LNCAP (cell line): Measurements from ENCODE around the gene RAB40C.

Experiments used
- CTCF ChIP-seq: fragments of 450-650 bp; IDR thresholded peaks from 2 replicates; pipeline ENCODE4 v1.5.1; 2017; ENCODE audit warnings: mild to moderate bottlenecking

Gene RAB40C

DNA sequence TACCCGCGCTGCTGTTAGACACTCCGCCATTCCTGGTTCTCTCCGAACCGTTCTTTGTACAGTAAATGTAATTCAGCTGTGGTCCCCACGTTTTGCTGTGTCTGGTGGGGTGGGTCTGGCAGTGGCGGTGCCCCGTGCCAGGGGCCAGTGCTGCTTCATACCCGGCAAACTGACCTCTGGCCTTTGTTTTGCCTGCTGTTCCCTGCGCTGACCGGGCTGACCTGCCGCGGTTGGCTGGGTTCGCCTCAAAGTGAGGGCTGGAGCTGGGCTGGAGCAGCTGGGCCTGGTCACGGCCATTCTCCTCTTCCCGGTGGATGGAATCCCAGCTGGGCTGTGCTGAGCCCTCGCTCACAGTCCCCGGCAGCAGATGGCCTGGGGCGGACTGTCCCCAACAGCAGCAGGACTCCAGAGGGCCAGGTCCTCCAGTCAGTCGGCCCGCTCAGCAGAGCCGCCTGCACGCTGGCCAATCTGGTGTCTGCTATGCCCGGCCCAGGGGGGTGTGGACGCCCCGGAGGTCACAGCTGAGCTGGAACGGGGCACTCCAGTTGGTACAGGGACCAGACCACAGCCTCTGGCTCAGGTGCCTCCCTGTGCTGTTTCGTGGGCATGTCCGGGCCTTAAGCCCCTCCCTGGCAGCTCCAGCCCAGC lies 39.4 kb downstream of the RAB40C start:
- no peak for TF ChIP-seq CTCF

- TF ChIP-seq CTCF, result no peak
Measured at GRCh38 chr16:629833-630248, 40.0 kb downstream of the RAB40C start.

GRCh38 chr16:630249-630814 lies 40.5 kb downstream of the RAB40C start:
- TF ChIP-seq CTCF, result no peak

DNA sequence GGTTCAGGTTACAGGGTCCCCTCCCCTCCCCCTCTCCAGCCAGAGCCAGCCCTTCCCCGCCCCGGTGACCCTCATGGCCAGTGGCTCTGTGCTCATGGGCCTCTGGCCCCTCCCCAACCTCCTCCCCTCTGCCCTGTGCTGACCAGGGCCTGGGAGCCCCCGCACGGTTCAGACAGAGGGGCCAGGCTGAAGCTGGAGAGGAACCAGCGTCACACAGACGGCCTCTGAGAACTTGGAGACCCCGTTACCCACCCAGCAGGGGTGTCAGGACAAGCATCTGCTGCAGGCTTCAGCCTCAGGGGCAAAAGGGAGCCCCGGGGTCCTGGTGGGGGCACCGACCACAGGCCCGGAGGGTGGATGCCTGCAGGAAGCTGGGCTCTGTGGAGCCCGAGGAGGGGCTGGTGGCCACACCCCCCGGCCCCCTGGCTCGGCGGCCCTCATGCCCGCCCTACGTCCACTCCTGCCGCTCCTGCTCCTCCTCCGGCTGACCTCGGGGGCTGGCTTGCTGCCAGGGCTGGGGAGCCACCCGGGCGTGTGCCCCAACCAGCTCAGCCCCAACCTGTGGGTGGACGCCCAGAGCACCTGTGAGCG lies 41.0 kb downstream of the RAB40C start, which contains the start of gene WFIKKN1:
Gene WFIKKN1 (plus strand): TSS at position 171 of the 591 bp plus-strand sequence. CDS start 269 bp downstream, at position 440.
- no peak for TF ChIP-seq CTCF

DNA sequence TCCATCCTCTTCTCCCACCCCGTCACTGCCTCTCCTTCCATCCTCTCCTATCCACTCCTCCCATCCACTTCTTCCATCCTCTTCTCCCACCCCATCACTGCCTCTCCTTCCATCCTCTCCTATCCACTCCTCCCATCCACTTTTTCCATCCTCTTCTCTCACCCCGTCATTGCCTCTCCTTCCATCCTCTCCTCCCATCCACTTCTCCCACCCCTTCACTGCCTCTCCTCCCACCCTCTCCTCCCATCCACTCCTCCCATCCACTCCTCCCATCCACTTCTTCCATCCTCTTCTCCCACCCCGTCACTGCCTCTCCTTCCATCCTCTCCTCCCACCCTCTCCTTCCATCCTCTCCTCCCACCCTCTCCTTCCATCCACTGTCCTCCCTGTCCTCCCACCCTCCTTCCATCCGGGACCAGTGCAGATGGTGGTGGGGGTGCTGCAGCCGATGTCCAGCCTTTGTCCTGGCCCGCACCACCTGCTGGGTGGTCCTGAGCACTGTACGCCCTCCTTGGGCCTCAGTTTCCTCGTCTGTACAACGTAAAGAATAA lies 42.0 kb downstream of the RAB40C start:
- TF ChIP-seq CTCF, result no peak

DNA sequence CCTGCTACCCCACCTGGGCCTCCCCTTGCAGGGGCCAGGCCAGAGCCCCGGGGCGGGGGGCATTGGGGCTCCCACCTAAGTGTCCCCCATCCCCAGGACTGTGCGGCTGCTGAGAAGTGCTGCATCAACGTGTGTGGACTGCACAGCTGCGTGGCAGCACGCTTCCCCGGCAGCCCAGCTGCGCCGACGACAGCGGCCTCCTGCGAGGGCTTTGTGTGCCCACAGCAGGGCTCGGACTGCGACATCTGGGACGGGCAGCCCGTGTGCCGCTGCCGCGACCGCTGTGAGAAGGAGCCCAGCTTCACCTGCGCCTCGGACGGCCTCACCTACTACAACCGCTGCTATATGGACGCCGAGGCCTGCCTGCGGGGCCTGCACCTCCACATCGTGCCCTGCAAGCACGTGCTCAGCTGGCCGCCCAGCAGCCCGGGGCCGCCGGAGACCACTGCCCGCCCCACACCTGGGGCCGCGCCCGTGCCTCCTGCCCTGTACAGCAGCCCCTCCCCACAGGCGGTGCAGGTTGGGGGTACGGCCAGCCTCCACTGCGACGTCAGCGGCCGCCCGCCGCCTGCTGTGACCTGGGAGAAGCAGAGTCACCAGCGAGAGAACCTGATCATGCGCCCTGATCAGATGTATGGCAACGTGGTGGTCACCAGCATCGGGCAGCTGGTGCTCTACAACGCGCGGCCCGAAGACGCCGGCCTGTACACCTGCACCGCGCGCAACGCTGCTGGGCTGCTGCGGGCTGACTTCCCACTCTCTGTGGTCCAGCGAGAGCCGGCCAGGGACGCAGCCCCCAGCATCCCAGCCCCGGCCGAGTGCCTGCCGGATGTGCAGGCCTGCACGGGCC lies 42.8 kb downstream of the RAB40C start:
- TF ChIP-seq CTCF, result no peak

DNA sequence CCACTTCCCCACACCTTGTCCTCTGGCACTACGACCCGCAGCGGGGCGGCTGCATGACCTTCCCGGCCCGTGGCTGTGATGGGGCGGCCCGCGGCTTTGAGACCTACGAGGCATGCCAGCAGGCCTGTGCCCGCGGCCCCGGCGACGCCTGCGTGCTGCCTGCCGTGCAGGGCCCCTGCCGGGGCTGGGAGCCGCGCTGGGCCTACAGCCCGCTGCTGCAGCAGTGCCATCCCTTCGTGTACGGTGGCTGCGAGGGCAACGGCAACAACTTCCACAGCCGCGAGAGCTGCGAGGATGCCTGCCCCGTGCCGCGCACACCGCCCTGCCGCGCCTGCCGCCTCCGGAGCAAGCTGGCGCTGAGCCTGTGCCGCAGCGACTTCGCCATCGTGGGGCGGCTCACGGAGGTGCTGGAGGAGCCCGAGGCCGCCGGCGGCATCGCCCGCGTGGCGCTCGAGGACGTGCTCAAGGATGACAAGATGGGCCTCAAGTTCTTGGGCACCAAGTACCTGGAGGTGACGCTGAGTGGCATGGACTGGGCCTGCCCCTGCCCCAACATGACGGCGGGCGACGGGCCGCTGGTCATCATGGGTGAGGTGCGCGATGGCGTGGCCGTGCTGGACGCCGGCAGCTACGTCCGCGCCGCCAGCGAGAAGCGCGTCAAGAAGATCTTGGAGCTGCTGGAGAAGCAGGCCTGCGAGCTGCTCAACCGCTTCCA lies 43.6 kb downstream of the RAB40C start:
- TF ChIP-seq CTCF, result no peak
